GM18505 (cell line): Measurements from ENCODE around the gene C11orf71.

Experiments
- ATAC-seq: cut with Tn5 transposase; IDR thresholded peaks from one replicate; pipeline ENCODE4 v1.9.1; 2021; ENCODE audit not compliant: unreplicated experiment
- POLR2A ChIP-seq: IDR thresholded peaks from 4 replicates; pipeline ENCODE4 v1.6.1; 2011; ENCODE audit warnings: borderline replicate concordance; ENCODE audit not compliant: insufficient read depth, insufficient read length; ENCODE audit errors: extremely low read depth

Gene C11orf71

DNA sequence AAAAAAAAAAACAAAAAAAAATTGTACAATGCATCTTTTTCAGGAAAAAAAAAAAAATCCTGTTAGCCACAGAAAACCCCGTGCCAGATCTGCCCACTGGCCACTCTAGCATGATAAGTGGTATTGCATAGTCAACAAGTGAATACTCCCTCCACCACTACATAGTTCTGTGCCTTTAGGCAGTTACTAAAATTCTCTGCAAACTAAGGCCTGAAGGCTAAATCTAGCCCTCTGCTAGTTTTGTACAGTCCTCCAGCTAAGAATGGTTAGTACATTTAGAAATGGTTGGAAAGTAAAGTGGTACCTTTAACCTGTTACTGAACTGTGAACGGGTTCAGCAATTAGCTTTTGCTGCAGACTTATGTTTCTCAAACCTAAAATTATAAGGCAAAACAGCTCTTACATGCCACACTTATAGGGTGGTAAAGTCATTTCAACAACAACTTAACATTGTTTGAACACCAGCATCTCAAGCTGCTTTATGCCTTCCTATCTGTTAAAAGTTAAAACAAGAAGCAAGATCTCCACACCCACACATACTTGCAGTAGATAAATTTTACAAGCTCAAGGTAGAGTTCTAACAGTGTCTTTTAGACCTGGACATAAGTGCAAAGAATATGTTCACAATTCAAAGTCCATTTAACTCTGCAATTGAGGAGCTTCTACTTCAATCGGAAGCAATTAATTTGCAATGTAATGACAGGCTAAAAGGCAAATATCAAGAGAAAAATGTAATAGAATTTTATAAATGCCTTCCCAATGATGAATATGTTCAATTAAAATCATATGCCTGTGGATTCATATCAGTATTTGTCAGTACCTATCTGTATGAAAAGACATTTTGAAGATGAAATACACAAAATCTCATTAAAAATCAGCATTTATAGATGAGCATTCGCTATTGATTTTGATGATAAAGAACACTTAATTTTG, 7.3 kb downstream of the C11orf71 start:
- ATAC-seq, result no peak
- no peak for TF ChIP-seq POLR2A

DNA sequence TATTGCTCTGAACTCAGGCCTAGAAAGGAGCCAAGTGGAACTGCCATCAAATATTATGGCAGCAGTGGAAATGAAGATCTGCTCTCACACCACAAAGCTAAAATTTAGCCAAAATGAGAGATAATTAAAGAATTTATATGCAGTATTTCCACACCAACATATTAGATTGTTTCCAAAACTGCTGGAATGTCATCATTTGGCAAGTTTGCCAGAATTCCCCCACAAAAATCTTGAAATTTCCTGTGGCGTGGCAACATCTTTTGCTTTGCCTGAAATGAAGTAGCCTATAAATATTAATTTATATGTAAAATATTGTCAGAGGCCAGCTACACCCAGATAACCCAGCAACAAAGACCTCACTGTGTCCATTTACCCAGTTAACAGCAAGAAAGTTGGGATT, 13.8 kb downstream of the C11orf71 start:
- ATAC-seq, result no peak

DNA sequence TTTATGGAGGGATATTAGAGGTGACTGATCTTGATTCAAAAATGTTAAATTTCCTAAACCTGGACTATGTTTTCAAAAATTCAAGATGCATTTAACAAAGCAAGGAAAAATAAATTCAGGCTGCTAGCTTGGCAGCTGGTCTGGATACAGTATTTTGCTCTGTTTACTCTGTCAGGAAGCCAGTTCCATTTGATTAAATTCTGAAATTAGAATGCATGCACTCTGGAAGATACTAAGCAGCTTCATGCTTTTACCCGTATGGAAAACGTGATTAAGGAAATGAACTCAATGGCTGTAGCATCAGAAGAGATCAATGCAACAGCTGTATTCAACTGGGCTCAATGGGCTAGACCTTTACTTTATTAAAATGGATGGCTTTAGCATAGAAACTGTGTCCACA, 14.2 kb downstream of the C11orf71 start:
- ATAC-seq, result no peak
- TF ChIP-seq POLR2A, result no peak

More for the DNA sequence above, 13.8 kb downstream of the C11orf71 start:
- TF ChIP-seq POLR2A, result no peak

DNA sequence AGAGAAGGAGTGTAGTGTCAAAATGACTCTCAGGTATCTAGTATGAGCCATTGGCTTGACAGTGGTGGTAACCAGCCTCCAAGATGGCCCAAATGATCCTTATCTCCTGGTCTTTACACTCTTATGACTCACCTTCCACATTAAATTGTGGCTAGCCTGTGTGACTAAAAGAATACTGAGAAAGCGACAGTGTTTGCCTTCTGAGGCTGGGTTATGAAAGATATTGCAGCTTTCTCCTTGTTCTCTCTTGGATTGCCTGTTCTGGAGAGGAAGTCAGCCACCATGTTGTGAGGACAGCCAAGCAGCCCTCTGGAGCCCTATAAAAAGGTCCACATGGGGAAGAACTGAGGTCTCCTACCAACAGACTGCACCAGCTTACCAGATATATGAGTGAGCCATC, 15.8 kb downstream of the C11orf71 start:
- TF ChIP-seq POLR2A, result no peak
- ATAC-seq, result no peak

DNA sequence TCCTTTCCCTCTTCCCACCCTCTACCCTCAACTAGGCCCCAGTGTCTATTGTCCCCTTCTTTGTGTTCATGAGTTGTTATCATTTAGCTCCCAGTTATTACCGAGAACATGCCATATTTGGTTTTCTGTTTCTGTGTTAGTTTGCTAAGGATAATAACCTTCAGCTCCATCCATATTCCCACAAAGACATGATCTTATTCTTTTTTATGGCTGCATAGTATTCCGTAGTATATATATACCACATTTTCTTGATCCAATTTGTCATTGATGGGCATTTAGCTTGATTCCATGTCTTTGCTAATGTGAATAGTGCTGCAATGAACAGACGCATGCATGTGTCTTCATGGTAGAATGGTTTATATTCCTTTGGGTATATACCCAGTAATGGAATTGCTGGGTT, 17.8 kb downstream of the C11orf71 start:
- ATAC-seq, result no peak

DNA sequence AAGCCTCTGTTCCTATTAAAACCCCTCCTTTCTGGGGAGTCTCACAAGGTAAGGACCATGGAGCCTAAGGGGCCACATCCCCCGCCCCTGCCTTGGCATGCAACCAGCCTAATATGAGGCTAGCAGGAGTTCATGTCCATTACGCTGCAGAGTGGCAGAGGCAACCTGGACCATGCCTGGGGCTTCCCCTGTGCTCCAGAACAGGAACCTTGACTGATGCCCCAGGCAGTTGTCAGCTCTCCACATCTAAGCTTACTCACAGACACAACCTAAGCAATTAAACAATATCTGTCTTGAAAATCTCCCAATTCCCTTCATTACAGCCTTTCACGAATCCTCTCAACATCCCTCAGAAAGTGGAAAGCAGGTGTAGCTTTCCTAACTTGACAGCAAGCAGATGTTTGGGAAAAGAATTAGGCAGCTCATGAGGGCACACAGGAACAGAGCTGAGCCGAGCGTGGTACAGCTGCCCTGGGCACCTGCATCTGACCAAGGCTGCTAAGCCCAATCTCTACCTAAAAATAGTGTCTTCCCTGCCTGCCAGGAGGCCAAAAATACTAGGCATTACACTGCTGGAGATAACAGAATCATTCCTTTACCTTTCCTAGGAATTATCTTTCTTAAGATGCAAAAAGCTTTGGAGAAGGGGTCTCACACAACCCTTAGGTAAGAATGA, 20.8 kb downstream of the C11orf71 start:
- no peak for ATAC-seq
- TF ChIP-seq POLR2A, result no peak

More for the DNA sequence above, 17.8 kb downstream of the C11orf71 start:
- TF ChIP-seq POLR2A, result no peak

DNA sequence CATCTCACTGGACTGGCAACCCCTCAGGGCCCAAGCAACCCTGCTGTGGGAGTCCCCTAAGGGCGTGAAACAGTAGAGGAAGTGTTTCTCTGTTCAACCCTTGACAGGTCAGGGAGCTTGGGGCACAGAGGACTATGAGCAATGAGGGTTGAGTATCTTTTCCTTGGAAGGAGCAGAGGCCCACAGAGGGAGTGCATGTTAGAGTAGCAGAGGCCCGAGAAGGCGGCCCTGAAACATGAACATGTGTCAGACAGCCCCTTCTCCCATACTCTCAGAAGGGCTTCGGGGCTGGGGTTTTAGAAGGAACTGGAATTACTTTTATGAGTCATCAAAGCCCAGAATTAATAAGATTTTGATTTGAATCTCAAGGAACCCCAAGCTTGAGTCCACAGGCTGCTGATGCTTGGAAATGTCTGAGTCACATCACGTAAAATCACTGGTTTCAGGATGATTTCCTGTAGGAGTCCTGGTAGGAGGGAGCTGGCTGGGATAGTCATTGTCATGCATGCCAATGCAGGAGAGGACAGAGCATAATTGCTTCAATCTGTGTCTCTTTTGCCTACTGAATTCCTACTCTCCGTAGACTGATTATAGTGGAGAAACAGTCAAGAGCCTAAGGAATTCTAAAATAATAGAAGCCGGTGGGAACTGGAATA, 22.6 kb downstream of the C11orf71 start:
- ATAC-seq, result no peak
- no peak for TF ChIP-seq POLR2A

DNA sequence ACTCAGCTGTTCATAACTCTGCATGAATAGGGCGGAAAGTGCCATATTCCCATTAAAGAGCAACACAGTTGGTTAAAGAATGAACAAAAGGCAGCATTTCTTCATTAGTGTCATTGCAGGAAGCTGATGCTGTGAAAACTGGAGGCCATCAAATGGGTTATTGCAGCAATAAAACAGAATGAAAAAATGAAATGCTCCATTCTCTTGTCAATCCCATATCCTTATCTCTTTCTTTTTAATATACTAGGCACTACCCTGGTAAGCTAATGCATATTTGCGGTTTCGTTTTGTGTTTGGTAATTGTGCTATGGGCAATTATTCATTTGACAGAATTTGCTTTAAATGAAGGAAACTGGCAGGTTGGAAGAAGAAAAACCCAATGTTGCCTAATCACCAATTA, 25.3 kb downstream of the C11orf71 start:
- no peak for ATAC-seq

DNA sequence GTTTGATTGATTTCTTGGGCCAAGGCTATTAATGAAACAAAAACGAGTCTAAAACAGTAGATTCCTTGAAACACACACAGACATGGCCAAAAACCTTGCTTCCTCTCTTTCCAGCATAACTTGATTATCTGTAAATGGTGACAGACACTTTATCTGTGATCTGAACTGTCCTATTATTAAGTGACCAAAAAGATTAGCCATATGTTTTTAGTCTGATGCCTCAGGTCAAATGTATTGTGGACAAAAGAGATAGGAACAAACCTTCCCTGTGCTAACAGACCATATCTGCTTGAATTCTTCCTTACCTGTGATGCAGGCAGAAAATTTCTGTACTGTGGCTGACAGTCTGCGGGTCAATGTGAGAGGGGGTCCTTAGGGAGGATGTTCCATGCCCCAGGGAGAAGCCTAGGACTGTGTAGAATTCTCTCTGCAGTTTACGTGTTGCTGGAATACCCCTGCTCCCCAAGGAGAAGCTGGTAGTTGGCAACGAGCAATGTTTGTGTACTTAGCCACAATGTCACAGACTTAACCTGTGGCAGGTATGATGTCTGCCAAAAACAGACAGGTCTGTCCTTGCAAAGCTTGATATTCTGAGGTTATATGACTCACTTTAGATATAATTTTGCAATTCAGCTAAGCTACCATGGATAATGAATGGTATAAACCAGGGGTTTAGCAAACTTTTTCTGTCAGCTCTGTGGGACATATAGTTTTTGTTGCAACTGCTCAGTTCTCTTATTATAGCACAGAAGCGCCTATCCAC, 31.2 kb downstream of the C11orf71 start:
- TF ChIP-seq POLR2A, result no peak
- no peak for ATAC-seq

More for the DNA sequence above, 25.3 kb downstream of the C11orf71 start:
- no peak for TF ChIP-seq POLR2A

DNA sequence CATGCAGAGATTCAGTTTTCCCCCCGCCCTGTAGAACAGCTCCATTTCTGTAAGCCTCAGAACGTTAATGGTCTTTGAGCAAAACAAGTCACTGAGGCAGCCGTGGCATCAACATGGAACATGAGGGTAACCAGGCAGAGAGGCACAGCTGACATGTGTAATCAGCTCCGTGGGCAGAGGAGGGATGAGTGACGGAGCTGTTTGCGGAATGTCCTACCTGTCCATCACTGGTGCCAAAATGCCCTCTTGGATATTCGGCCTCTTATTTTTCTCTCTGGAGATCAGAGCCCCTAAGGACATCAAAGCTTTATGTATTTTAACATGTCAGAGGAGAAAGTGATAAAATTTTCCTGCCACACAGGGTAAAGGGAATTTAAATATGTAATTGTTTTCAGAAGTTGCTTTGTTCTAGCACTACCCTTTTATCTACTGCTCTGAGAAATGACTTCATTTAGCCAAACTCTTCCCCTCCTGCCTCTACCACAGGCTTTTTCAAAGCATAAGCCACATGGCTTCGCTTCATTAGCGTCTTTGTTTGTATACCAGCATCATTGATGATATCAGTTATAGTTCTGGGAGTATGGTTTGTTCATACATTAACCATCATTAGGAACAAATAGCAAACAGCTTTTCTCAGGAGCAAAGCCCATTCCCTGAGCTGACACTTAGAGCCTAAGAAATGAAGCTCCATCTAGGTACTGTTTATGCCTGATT, 32.9 kb downstream of the C11orf71 start:
- ATAC-seq, result no peak
- no peak for TF ChIP-seq POLR2A

DNA sequence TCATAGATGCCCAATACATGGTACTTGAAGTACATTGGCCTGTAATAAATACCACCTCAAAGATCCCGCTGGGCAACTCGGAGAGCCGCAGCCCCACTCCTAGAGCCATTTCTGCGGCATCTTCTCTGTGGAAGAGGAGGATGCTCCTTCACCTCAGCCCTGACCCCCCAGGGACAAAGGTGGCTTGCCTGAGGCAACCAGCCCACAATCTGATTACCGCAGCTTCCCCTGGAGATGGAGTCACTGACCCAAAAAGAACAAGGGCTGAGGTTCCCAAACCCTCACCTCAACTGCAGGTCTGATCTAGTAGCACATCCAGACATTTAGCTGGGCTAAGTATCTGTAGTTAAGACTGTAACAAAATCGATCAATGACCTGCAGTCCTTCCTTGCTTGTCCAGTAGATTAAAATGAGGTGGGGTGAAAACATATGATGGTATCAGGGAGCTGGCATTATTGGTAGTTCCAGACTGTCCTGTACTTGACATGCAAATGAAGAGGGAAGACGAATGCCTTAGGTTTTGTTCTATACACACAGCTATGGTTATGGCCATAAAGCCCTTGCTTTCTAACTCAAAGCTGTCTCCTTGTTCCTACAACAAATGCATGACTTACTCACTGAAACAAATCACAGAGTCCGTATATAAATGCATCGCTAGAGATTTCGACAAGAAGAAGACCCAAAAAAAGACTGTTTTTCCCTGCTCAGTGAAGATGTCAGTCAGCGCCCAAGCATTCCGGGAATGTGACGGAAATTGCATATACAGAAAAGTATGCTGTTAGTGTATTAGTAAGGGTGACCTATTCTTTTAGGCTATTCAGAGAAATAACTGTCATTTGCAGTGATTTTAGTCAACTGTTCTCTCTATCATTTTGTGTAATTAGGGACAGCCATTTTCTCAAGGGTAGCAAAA, 33.7 kb downstream of the C11orf71 start:
- no peak for ATAC-seq
- TF ChIP-seq POLR2A, result no peak
